GM12873 (cell line): ENCODE data around the gene SC5D.

Experiments used
- TF ChIP-seq, protein P1 (sequence below): IDR thresholded peaks from 2 replicates; pipeline ENCODE4 v1.5.1; 2012; ENCODE audit warnings: low read depth, mild to moderate bottlenecking, moderate library complexity, low read length, control low read depth; ENCODE audit not compliant: insufficient read depth; ENCODE audit errors: missing control alignments

Gene SC5D

DNA sequence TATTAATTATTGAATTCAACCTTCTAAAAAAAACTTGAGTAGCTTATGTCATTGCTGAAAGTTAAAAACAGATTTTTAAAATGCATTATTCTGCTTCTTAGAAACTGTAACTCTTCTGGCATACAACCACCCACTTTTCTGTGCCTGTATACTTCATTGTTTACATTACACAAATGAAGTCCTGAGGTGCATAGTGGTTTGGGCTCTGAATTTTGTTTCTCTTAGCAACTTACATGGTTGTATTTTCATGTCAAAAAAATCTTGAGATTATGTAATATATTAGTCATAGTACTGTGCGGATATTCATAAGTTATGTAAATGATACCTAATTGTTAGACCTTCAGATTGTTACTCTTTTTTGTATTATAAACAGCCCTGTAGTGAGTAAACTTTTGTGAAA, 12.2 kb downstream of the SC5D start:
- TF ChIP-seq, protein P1, sequence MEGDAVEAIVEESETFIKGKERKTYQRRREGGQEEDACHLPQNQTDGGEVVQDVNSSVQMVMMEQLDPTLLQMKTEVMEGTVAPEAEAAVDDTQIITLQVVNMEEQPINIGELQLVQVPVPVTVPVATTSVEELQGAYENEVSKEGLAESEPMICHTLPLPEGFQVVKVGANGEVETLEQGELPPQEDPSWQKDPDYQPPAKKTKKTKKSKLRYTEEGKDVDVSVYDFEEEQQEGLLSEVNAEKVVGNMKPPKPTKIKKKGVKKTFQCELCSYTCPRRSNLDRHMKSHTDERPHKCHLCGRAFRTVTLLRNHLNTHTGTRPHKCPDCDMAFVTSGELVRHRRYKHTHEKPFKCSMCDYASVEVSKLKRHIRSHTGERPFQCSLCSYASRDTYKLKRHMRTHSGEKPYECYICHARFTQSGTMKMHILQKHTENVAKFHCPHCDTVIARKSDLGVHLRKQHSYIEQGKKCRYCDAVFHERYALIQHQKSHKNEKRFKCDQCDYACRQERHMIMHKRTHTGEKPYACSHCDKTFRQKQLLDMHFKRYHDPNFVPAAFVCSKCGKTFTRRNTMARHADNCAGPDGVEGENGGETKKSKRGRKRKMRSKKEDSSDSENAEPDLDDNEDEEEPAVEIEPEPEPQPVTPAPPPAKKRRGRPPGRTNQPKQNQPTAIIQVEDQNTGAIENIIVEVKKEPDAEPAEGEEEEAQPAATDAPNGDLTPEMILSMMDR, result no peak

DNA sequence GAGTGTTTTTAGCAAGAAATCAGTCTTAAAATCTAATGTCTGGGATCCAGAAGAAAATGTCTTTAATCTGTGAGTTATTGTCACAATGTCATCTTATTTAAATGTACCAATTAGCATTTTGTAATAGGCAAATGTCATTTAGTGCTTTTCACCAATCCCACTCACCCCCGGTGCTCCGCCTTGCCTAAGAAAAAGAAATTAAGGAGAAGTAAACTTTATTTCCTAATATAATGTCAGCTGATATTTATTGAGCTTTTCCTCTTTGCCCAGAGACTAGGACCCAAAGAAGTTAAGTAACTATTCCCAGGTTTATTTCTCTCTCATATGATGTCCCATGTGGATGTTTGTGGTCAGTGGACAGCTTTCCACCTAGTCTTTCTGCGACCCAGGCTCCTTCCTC, 16.2 kb downstream of the SC5D start:
- TF ChIP-seq, protein P1, result no peak

DNA sequence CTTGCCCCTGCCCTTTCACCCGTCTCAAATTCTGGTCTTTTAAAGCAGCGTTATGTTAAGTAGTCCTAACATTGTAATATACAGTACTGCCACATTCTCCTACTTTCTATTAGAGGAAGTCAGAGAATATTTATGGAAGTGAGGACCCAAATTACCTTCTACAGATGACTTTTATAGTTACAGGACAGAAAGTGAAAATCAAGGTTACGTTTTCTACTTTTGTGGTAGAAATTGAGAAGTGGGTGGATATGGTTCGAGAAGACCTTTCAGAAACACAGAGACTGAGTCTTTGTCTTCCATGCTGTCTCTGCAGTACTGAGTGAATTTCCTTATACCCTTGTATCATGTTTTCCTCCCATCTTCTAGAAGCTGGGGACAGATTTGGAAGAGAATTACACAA, 17.1 kb downstream of the SC5D start:
- TF ChIP-seq, protein P1, result no peak

DNA sequence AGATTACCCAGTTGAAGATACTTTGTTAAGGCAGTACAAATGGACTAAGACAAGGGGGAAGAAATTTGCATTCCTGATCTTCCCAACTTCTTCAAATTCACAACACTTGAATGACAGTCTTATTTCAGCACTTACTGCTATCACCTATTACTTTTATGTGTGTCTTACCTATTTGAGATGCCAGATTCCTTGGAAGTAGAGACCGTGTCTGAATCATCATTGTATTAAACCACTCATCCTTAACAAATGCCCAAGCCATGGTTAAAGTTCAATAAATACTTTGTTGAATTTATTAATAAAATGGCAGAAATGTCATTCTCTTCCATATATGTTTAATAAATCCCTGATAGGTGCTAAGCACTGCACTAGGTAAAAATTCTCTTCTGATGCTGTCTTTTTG, 18.3 kb downstream of the SC5D start:
- TF ChIP-seq, protein P1, result no peak

DNA sequence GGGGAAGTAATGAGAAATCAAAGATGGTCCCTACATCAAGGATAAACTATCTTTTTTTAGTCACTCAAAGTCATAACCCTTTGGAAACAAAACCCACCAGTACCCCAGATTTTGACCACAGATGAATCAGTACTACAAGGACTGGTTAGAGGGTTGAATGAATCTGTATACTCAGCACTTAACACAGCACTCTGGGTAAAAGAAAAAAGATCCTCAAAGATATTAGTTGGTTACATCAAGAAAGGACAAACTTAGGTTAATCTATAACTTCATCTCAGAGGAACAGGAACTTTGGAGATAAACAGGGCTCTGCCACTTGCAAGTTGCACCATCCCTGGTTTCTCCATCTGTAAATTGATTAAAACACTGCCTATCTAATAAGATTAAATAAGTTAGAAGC, 18.8 kb downstream of the SC5D start:
- TF ChIP-seq, protein P1, result no peak

DNA sequence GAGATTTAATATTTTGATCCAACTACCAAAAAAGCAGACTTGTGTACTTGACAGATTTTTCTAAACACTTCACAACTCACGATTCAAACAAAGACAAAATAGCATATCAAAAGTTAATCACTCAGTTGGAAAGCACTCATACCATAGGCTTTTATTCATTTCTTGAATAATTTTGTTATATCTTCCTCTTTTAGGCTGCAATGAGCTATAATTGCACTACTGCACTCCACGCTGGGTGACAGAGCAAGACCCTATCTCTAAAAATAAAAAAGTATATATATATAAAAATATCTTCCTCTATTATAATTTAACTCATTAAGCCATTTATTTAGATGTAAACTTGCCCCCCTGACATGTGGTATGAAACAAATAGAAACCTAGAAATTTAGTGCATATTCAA, 19.9 kb downstream of the SC5D start:
- TF ChIP-seq, protein P1, result no peak

DNA sequence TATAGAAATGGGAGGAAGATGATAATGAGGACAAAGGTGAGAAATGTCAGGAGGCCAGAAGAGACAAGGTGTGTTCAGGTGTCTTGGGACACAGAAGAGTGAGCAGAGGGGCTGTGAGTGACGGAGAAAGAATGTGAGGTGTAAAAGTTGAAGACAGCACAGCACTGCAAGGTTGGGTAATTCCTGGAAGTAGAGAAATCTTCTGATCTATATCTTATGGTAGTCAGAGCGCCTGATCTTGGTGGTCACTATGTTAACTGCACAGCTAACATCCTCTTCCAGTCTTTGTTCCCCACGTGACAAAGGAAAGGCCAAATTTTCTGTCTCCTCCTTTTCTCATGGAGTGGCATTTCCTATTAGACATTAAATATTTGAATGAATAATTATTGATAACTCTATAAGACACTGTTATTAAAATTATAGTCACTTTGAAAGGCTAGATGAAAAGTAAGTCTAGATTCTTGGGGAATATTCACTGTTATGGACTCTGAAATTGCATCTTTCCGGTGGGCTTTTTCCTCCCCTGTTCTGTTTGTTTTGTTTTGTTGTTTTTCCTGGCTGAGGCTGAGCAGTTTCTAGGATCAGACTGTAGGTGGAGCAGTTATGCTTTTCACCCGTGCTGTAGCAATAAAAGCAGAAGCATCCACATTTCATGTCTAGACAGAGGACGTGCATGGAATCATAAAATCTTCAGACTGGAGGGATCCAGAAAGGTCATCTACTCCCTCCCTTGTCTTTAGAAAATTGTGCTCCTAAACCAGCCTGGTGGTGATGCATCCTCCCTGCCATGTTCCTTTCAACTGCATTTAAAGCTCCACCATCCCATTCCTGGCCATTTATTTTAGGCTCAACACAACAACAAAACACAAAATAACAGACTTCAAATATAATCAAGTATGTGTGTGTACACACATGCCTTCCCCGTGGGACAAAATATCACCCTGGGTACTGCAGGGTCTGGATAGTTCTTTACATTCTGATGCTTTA, 26.6 kb downstream of the SC5D start:
- TF ChIP-seq, protein P1, result peak; percentile 81
